Spleen (tissue), 7 donors: ENCODE measurements around the gene OPRM1.

ENCODE experiments used
- POLR2A ChIP-seq, 3 donors: fragments of 450-650 bp; IDR thresholded peaks; one replicate each; pipeline ENCODE4 v1.5.1; 2017; ENCODE audit warnings: antibody characterized with exemption in 3 of 3, mild to moderate bottlenecking in 1 of 3
- TF ChIP-seq, protein P1 (sequence below), 11 experiments: fragments of 200-600 bp in 7 of 11; fragments of 450-650 bp in 4 of 11; sonication (generic) in 4 of 11; IDR thresholded peaks in 8 of 11; conservative IDR thresholded peaks in 3 of 11; 1 replicate in 7 of 11; 2 replicates in 4 of 11; pipeline versions ENCODE4 v1.4.0 to v1.8.0; 2016 to 2021; ENCODE audit warnings: antibody characterized with exemption in 11 of 11, inconsistent platforms in 4 of 11, mild to moderate bottlenecking in 1 of 11
- donor health status: DM: no; HTN: no; CAD: no; lungs with moderate emphysema.
- donor health status: DM: no; HTN: no; CAD: no.
- donor health status: DM: no; HTN: no; CAD: no.

DNA sequence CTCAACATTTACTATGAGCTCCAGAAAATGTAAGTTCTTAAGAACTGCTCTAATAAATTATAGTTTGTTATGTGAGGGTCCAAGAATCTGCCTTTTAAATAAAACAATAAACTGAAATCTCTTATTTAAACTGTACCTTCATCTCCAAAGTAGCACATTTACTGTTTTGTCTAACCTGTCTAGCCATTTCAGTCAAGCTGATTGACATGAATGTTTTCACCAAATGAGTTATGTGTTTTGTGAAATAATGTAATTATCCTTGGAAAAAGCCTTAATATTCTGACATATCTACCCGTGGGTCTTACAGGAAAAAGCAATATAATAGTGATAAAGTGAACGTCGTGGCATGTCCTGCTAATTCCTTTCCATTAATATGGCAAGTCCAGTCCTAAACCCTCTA is 57.8 kb downstream of the OPRM1 start:
- TF ChIP-seq POLR2A (IDR thresholded peaks at IDR 0.05) = no peak
- TF ChIP-seq, protein P1, sequence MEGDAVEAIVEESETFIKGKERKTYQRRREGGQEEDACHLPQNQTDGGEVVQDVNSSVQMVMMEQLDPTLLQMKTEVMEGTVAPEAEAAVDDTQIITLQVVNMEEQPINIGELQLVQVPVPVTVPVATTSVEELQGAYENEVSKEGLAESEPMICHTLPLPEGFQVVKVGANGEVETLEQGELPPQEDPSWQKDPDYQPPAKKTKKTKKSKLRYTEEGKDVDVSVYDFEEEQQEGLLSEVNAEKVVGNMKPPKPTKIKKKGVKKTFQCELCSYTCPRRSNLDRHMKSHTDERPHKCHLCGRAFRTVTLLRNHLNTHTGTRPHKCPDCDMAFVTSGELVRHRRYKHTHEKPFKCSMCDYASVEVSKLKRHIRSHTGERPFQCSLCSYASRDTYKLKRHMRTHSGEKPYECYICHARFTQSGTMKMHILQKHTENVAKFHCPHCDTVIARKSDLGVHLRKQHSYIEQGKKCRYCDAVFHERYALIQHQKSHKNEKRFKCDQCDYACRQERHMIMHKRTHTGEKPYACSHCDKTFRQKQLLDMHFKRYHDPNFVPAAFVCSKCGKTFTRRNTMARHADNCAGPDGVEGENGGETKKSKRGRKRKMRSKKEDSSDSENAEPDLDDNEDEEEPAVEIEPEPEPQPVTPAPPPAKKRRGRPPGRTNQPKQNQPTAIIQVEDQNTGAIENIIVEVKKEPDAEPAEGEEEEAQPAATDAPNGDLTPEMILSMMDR (IDR thresholded peaks at IDR 0.05 in 8 of 11, conservative IDR thresholded peaks at IDR 0.05 in 3 of 11) = no peak
